H9 (cell line): ENCODE measurements around the gene NDUFAF2. TPM values are rescaled to one million over a fixed set of nuclear protein-coding genes. Genes with fewer than 3 reads are reported as not detected.

Source experiments
- DNase-seq: peaks from one replicate; pipeline ENCODE4 v3.0.0-alpha.2; 2017
- H2AFZ ChIP-seq: one replicate; pipeline ENCODE4 v1.6.1; 2013; ENCODE audit warnings: mild to moderate bottlenecking, low read length, control low read depth, moderate library complexity
- H2AK5ac ChIP-seq: 2 replicates; pipeline ENCODE4 v1.6.1; 2013; ENCODE audit warnings: low read length, control low read depth, mixed read lengths; ENCODE audit not compliant: insufficient read length
- H2BK120ac ChIP-seq: one replicate; pipeline ENCODE4 v1.6.1; 2013; ENCODE audit warnings: low read depth, mild to moderate bottlenecking, low read length, control low read depth, inconsistent platforms; ENCODE audit not compliant: poor library complexity, severe bottlenecking
- H2BK12ac ChIP-seq: 2 replicates; pipeline ENCODE4 v1.6.1; 2013; ENCODE audit warnings: low read length, control low read depth, mixed read lengths, low read depth; ENCODE audit not compliant: insufficient read length
- H2BK15ac ChIP-seq: 2 replicates; pipeline ENCODE4 v1.6.1; 2013; ENCODE audit warnings: low read depth, low read length, control low read depth
- H2BK20ac ChIP-seq: one replicate; pipeline ENCODE4 v1.6.1; 2013; ENCODE audit warnings: low read depth, mild to moderate bottlenecking, low read length, control low read depth, inconsistent platforms; ENCODE audit not compliant: poor library complexity, severe bottlenecking
- H2BK5ac ChIP-seq: 2 replicates; pipeline ENCODE4 v1.6.1; 2013; ENCODE audit warnings: low read length, control low read depth, mixed read lengths; ENCODE audit not compliant: insufficient read length
- H3K14ac ChIP-seq: 2 replicates; pipeline ENCODE4 v1.6.1; 2013; ENCODE audit warnings: low read length, control low read depth; ENCODE audit not compliant: insufficient read depth
- H3K18ac ChIP-seq: 2 replicates; pipeline ENCODE4 v1.6.1; 2013; ENCODE audit warnings: low read depth, mild to moderate bottlenecking, mixed read lengths, low read length, control low read depth; ENCODE audit not compliant: insufficient read length
- H3K23ac ChIP-seq: 2 replicates; pipeline ENCODE4 v1.6.1; 2013; ENCODE audit warnings: low read length, control low read depth, mixed read lengths, low read depth; ENCODE audit not compliant: insufficient read length
- H3K23me2 ChIP-seq: 2 replicates; pipeline ENCODE4 v1.6.1; 2013; ENCODE audit warnings: low read depth, mild to moderate bottlenecking, mixed read lengths, low read length, control low read depth; ENCODE audit not compliant: insufficient read length, poor library complexity, severe bottlenecking
- H3K27ac ChIP-seq: 2 replicates; pipeline ENCODE4 v1.5.1; 2013; ENCODE audit warnings: low read length, control low read depth, mixed read lengths, low read depth; ENCODE audit not compliant: insufficient read length
- H3K27me3 ChIP-seq: 2 replicates; pipeline ENCODE4 v1.6.1; 2013; ENCODE audit warnings: low read length, control low read depth, inconsistent platforms; ENCODE audit not compliant: insufficient read depth
- H3K4ac ChIP-seq: 2 replicates; pipeline ENCODE4 v1.6.1; 2013; ENCODE audit warnings: low read depth, mild to moderate bottlenecking, control low read depth, inconsistent platforms, low read length, moderate library complexity
- H3K4me1 ChIP-seq: 2 replicates; pipeline ENCODE4 v1.6.1; 2013; ENCODE audit warnings: low read length, control low read depth, inconsistent platforms; ENCODE audit not compliant: insufficient read depth
- H3K4me2 ChIP-seq: 2 replicates; pipeline ENCODE4 v1.6.1; 2013; ENCODE audit warnings: low read length, control low read depth, mixed read lengths; ENCODE audit not compliant: insufficient read length, insufficient read depth
- H3K56ac ChIP-seq: 2 replicates; pipeline ENCODE4 v1.6.1; 2013; ENCODE audit warnings: low read depth, mild to moderate bottlenecking, mixed read lengths, low read length, control low read depth; ENCODE audit not compliant: insufficient read length
- H3K79me1 ChIP-seq: 2 replicates; pipeline ENCODE4 v1.6.1; 2013; ENCODE audit warnings: low read depth, mild to moderate bottlenecking, moderate library complexity, low read length, control low read depth, inconsistent platforms; ENCODE audit not compliant: insufficient read depth, poor library complexity, severe bottlenecking
- H3K79me2 ChIP-seq: 2 replicates; pipeline ENCODE4 v1.6.1; 2013; ENCODE audit warnings: low read length, control low read depth, inconsistent platforms; ENCODE audit not compliant: insufficient read depth
- H3K9ac ChIP-seq: 2 replicates; pipeline ENCODE4 v1.6.1; 2013; ENCODE audit warnings: low read length, control low read depth, mixed read lengths; ENCODE audit not compliant: insufficient read length; ENCODE audit errors: extremely low read depth
- H3K9me3 ChIP-seq: one replicate; pipeline ENCODE4 v1.6.1; 2013; ENCODE audit warnings: low read depth, low read length, inconsistent platforms; ENCODE audit not compliant: control insufficient read depth
- H3T11ph ChIP-seq: one replicate; pipeline ENCODE4 v1.6.1; 2013; ENCODE audit warnings: mild to moderate bottlenecking, low read length, control low read depth, inconsistent platforms
- H4K20me1 ChIP-seq: one replicate; pipeline ENCODE4 v1.6.1; 2013; ENCODE audit not compliant: control insufficient read depth, insufficient read length, insufficient read depth
- H4K5ac ChIP-seq: 2 replicates; pipeline ENCODE4 v1.6.1; 2013; ENCODE audit warnings: low read depth, mild to moderate bottlenecking, mixed read lengths, low read length, control low read depth; ENCODE audit not compliant: insufficient read length
- H4K8ac ChIP-seq: replicated peaks from 2 replicates; pipeline ENCODE4 v1.6.1; 2013; ENCODE audit warnings: low read length, control low read depth, mixed read lengths, low read depth; ENCODE audit not compliant: insufficient read length
- H4K91ac ChIP-seq: 2 replicates; pipeline ENCODE4 v1.6.1; 2013; ENCODE audit warnings: low read depth, mild to moderate bottlenecking, moderate library complexity, mixed read lengths, low read length, control low read depth; ENCODE audit not compliant: insufficient read length
- H3K27ac Mint-ChIP-seq, 3 experiments: 2 replicates in 2 of 3; 3 replicates in 1 of 3; pipeline ENCODE4 v1.8.0; 2020 to 2021; ENCODE audit warnings: mixed read lengths in 3 of 3, mild to moderate bottlenecking in 1 of 3, moderate library complexity in 1 of 3
- H3K27me3 Mint-ChIP-seq: 2 replicates; pipeline ENCODE4 v1.8.0; 2021; ENCODE audit warnings: low read depth, mild to moderate bottlenecking, moderate library complexity, mixed read lengths
- H3K36me3 Mint-ChIP-seq, 3 experiments: 2 replicates in 2 of 3; 3 replicates in 1 of 3; pipeline ENCODE4 v1.8.0; 2020 to 2021; ENCODE audit warnings: low read depth in 3 of 3, mixed read lengths in 3 of 3; ENCODE audit not compliant: insufficient read depth in 1 of 3
- H3K4me1 Mint-ChIP-seq, 2 experiments: 2 replicates each; pipeline ENCODE4 v1.8.0; 2020; ENCODE audit warnings: mixed read lengths in 2 of 2
- H3K4me3 Mint-ChIP-seq, 2 experiments: 2 replicates in 1 of 2; 3 replicates in 1 of 2; pipeline ENCODE4 v1.8.0; 2020 to 2021; ENCODE audit warnings: mild to moderate bottlenecking in 2 of 2, mixed read lengths in 2 of 2, moderate library complexity in 1 of 2
- H3K9me3 Mint-ChIP-seq, 2 experiments: 2 replicates in 1 of 2; 3 replicates in 1 of 2; pipeline ENCODE4 v1.8.0; 2020; ENCODE audit warnings: mild to moderate bottlenecking in 2 of 2, mixed read lengths in 2 of 2, moderate library complexity in 1 of 2
- CTCF ChIP-seq: fragments of 200-600 bp; sonication (generic); conservative IDR thresholded peaks from 3 replicates; pipeline ENCODE4 v1.8.0; 2021; ENCODE audit warnings: antibody characterized with exemption, mild to moderate bottlenecking
- total RNA-seq: library from RNA; stranded (reverse); gene quantifications from 2 replicates; pipeline ENCODE4 v1.2.1, GENCODE V29; 2021

The NDUFAF2 gene
- total RNA-seq, 1 experiment from 2014 or later = 31.4 TPM

- Mint-ChIP-seq H3K9me3 (0 out of 5 replicates have a peak, but pooled peaks cover 0 to 2% of the 10 kb centered on the region in 2 experiments), H3K36me3 (peaks cover 0 to 2% (median 0%) of the 10 kb centered on the region in 3 experiments; a peak in 2 of 7 replicates), H3K4me1 (peaks cover 12 to 16% of the 10 kb centered on the region in 2 experiments), H3K4me3 (no peak overlapping the region), H3K27ac (no peak overlapping the region), H3K27me3 (no peaks in the 10 kb centered on the region)
- Histone ChIP-seq H3K4ac (no peak overlapping the region), H3K79me1 (no peaks in the 10 kb centered on the region), H4K8ac (no peak overlapping the region), H3K4me2 (no peak overlapping the region), H3T11ph (no peak overlapping the region), H2BK120ac (no peak overlapping the region), H2BK20ac (no peak overlapping the region), H3K9ac (no peak overlapping the region), H2AFZ (no peak overlapping the region), H3K27me3 (no peaks in the 10 kb centered on the region), H3K23ac (no peak overlapping the region), H3K4me1 (no peaks in the 10 kb centered on the region), H2BK15ac (no peak overlapping the region), H3K79me2 (no peaks in the 10 kb centered on the region), H3K18ac (no peak overlapping the region), H3K27ac (no peak overlapping the region), H3K14ac (no peak overlapping the region), H4K91ac (no peak overlapping the region), H4K5ac (no peak overlapping the region), H3K56ac (no peak overlapping the region), H2BK12ac (no peak overlapping the region), H3K9me3 (no peaks in the 10 kb centered on the region), H2BK5ac (no peak overlapping the region), H3K23me2 (no peaks in the 10 kb centered on the region), H2AK5ac (no peak overlapping the region), H4K20me1 (no peaks in the 10 kb centered on the region)
- no peak for DNase-seq
- no peak for TF ChIP-seq CTCF
Observed at GRCh38 chr5:61000887-61001286, 55.9 kb downstream of the NDUFAF2 start.
